ENCODE results near the gene EYA4. TPM values are rescaled to one million over a fixed set of nuclear protein-coding genes. Genes with fewer than 3 reads are reported as not detected.

The EYA4 gene
- total RNA-seq, 2 experiments from 2014 or later: not detected

DNA sequence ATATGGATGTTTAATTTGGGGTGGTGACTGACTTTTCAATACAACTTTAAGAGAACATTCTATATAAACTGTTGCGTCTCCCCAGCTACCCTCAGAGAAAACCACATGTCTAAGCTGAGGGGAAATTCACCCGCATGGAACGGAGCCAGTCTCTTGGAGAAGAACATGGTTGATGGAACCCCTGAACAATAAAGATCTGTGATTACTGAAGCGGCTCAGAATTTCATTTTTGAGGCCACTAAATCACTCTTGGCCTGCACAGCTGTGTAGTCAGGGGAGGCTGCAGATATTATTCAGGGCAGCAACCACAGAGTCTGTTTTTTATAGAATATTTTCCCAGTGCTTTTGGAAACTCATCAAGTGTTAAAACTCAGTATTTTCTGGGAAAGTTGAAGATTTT lies 73.8 kb downstream of the EYA4 start:
- no peak overlapping the region for H3K27ac ChIP-seq (ENCODE audit: low read depth, low read length, poor library complexity, severe bottlenecking)
- ChIA-PET CTCF (ENCODE audit: unreplicated experiment) (no interaction called here), POLR2A (no interaction called here)
- no peaks in the 10 kb centered on the region for H3K9me3 ChIP-seq (ENCODE audit: low read length)
- no peaks in the 10 kb centered on the region for H3K36me3 ChIP-seq (ENCODE audit: insufficient read depth, low read length)
- no TSS peak for BruUV-seq (replicated peaks)
- no peaks in the 10 kb centered on the region for H3K4me1 ChIP-seq (ENCODE audit: insufficient read depth, low read length, poor library complexity, severe bottlenecking)
- no peaks in the 10 kb centered on the region for H3K9me2 ChIP-seq (ENCODE audit: insufficient read depth, low read length)
- no peak for DNase-seq (ENCODE audit: low spot score)
- intact Hi-C loops (cut with micrococcal nuclease; ENCODE audit: unreplicated experiment): no loop called here
- no peak overlapping the region for H2AFZ ChIP-seq (ENCODE audit: low read length)
- no peaks in the 10 kb centered on the region for H4K20me1 ChIP-seq (ENCODE audit: insufficient read depth, low read length)
- H3K4me3 ChIP-seq (ENCODE audit: low read depth, low read length, poor library complexity, severe bottlenecking): no peak overlapping the region
- H3K4me2 ChIP-seq (ENCODE audit: low read length): no peak overlapping the region
- H3K79me2 ChIP-seq (ENCODE audit: insufficient read depth, low read depth, low read length): no peaks in the 10 kb centered on the region
- TF ChIP-seq, protein P1, sequence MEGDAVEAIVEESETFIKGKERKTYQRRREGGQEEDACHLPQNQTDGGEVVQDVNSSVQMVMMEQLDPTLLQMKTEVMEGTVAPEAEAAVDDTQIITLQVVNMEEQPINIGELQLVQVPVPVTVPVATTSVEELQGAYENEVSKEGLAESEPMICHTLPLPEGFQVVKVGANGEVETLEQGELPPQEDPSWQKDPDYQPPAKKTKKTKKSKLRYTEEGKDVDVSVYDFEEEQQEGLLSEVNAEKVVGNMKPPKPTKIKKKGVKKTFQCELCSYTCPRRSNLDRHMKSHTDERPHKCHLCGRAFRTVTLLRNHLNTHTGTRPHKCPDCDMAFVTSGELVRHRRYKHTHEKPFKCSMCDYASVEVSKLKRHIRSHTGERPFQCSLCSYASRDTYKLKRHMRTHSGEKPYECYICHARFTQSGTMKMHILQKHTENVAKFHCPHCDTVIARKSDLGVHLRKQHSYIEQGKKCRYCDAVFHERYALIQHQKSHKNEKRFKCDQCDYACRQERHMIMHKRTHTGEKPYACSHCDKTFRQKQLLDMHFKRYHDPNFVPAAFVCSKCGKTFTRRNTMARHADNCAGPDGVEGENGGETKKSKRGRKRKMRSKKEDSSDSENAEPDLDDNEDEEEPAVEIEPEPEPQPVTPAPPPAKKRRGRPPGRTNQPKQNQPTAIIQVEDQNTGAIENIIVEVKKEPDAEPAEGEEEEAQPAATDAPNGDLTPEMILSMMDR (conservative IDR thresholded peaks at IDR 0.05; ENCODE audit: low read length): no peak
- no peak for TF ChIP-seq EZH2phosphoT487 (IDR thresholded peaks at IDR 0.05; ENCODE audit: borderline replicate concordance, low read depth, low read length)

DNA sequence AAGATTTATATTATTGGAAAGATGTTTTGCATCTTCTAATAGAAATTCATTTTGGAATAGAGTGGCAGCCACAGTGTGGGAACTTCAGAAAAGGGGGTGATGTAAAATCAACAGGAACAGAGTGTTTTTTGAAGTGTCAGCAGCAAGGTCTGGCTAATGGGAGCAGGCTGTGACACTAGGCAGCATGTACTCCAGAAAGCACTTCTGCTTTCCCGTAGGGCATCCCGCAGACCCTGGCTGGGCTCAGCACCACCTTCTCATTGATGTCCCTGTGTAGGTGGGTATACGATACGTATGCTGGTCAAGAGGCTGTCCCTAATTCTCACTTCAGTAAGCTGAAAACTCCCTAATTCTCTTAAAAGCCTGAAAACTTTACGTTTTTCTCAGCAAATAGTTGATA lies 74.7 kb downstream of the EYA4 start:
- H3K36me3 ChIP-seq (ENCODE audit: insufficient read depth, low read length): no peaks in the 10 kb centered on the region
- no peak overlapping the region for H3K4me3 ChIP-seq (ENCODE audit: low read depth, low read length, poor library complexity, severe bottlenecking)
- no peak overlapping the region for H2AFZ ChIP-seq (ENCODE audit: low read length)
- POLR2A ChIA-PET: no interaction called here
- H3K27ac ChIP-seq (ENCODE audit: low read depth, low read length, poor library complexity, severe bottlenecking): no peak overlapping the region
- H3K4me2 ChIP-seq (ENCODE audit: low read length): no peak overlapping the region
- no peaks in the 10 kb centered on the region for H3K9me2 ChIP-seq (ENCODE audit: insufficient read depth, low read length)
- no peaks in the 10 kb centered on the region for H4K20me1 ChIP-seq (ENCODE audit: insufficient read depth, low read length)
- CTCF ChIA-PET (ENCODE audit: unreplicated experiment): no interaction called here
- H3K4me1 ChIP-seq (ENCODE audit: insufficient read depth, low read length, poor library complexity, severe bottlenecking): no peaks in the 10 kb centered on the region
- no peaks in the 10 kb centered on the region for H3K79me2 ChIP-seq (ENCODE audit: insufficient read depth, low read depth, low read length)
- intact Hi-C loops (cut with micrococcal nuclease; ENCODE audit: unreplicated experiment): no loop called here
- no peak for DNase-seq (ENCODE audit: low spot score)
- TF ChIP-seq, protein P1 (conservative IDR thresholded peaks at IDR 0.05; ENCODE audit: low read length): no peak
- no peak for TF ChIP-seq EZH2phosphoT487 (IDR thresholded peaks at IDR 0.05; ENCODE audit: borderline replicate concordance, low read depth, low read length)
- H3K9me3 ChIP-seq (ENCODE audit: low read length): no peaks in the 10 kb centered on the region
- BruUV-seq (replicated peaks): no TSS peak

DNA sequence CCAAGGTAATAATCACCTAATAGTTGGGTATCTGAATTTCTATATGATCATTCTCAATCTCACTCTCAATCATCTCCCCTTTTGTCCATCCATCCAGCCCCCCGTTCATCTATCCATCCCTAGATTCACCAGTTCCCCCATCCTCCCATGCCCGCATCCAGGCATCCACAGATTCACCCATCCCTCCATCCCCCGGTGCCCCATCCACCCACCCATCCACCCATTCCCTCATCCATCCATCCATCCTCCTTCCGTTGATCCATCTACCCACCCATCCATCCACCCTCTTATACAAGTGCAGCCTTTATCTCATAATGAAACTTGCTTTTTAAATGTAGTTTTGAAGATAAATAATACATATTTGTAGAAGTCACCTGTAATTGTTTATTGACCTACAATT lies 76.5 kb downstream of the EYA4 start:
- no peak overlapping the region for H2AFZ ChIP-seq (ENCODE audit: low read length)
- BruUV-seq (replicated peaks): no TSS peak
- no peaks in the 10 kb centered on the region for H4K20me1 ChIP-seq (ENCODE audit: insufficient read depth, low read length)
- TF ChIP-seq, protein P1 (conservative IDR thresholded peaks at IDR 0.05; ENCODE audit: low read length): no peak
- no peak for TF ChIP-seq EZH2phosphoT487 (IDR thresholded peaks at IDR 0.05; ENCODE audit: borderline replicate concordance, low read depth, low read length)
- no peak overlapping the region for H3K4me2 ChIP-seq (ENCODE audit: low read length)
- H3K9me2 ChIP-seq (ENCODE audit: insufficient read depth, low read length): no peaks in the 10 kb centered on the region
- ChIA-PET POLR2A (no interaction called here), CTCF (ENCODE audit: unreplicated experiment) (no interaction called here)
- H3K9me3 ChIP-seq (ENCODE audit: low read length): no peaks in the 10 kb centered on the region
- H3K4me3 ChIP-seq (ENCODE audit: low read depth, low read length, poor library complexity, severe bottlenecking): no peak overlapping the region
- no peaks in the 10 kb centered on the region for H3K79me2 ChIP-seq (ENCODE audit: insufficient read depth, low read depth, low read length)
- no peak overlapping the region for H3K27ac ChIP-seq (ENCODE audit: low read depth, low read length, poor library complexity, severe bottlenecking)
- DNase-seq (ENCODE audit: low spot score): no peak
- no peaks in the 10 kb centered on the region for H3K4me1 ChIP-seq (ENCODE audit: insufficient read depth, low read length, poor library complexity, severe bottlenecking)
- no peaks in the 10 kb centered on the region for H3K36me3 ChIP-seq (ENCODE audit: insufficient read depth, low read length)
- intact Hi-C loops (cut with micrococcal nuclease; ENCODE audit: unreplicated experiment): no loop called here

Data from OCI-LY7 (cell line).